Trophoblast cell (in vitro differentiated cells and primary cell): Measurements from ENCODE around the gene BMP10.

Experiments used
- DNase-seq, 2 donors: peaks; one replicate each; pipeline ENCODE4 v3.0.0-alpha.2; 2016
- H2AFZ ChIP-seq: 2 replicates; pipeline ENCODE4 v1.6.1; 2013; ENCODE audit warnings: low read length, moderate library complexity, mild to moderate bottlenecking; ENCODE audit not compliant: insufficient read depth, poor library complexity
- H2AK5ac ChIP-seq: 2 replicates; pipeline ENCODE4 v1.6.1; 2013; ENCODE audit warnings: mild to moderate bottlenecking, low read length
- H2BK120ac ChIP-seq: 2 replicates; pipeline ENCODE4 v1.6.1; 2013; ENCODE audit warnings: low read length, mild to moderate bottlenecking, moderate library complexity; ENCODE audit not compliant: insufficient read depth, poor library complexity
- H2BK12ac ChIP-seq: 2 replicates; pipeline ENCODE4 v1.6.1; 2013; ENCODE audit warnings: mild to moderate bottlenecking, low read length, moderate library complexity
- H2BK5ac ChIP-seq: 2 replicates; pipeline ENCODE4 v1.6.1; 2013; ENCODE audit warnings: low read length, low read depth, moderate library complexity, mild to moderate bottlenecking; ENCODE audit not compliant: poor library complexity
- H3K14ac ChIP-seq: 2 replicates; pipeline ENCODE4 v1.6.1; 2013; ENCODE audit warnings: mild to moderate bottlenecking, low read length
- H3K18ac ChIP-seq: 2 replicates; pipeline ENCODE4 v1.6.1; 2013; ENCODE audit warnings: mild to moderate bottlenecking, low read length
- H3K23ac ChIP-seq: 2 replicates; pipeline ENCODE4 v1.6.1; 2013; ENCODE audit warnings: low read length
- H3K27ac ChIP-seq: 2 replicates; pipeline ENCODE4 v1.5.1; 2013; ENCODE audit warnings: low read depth, mild to moderate bottlenecking, inconsistent platforms, low read length, moderate library complexity
- H3K27me3 ChIP-seq: 2 replicates; pipeline ENCODE4 v1.6.1; 2013; ENCODE audit warnings: inconsistent platforms, mild to moderate bottlenecking, low read length, moderate library complexity; ENCODE audit not compliant: insufficient read depth
- H3K36me3 ChIP-seq, 2 experiments: 1 replicate in 1 of 2; 2 replicates in 1 of 2; pipeline ENCODE4 v1.6.1; 2013; ENCODE audit warnings: low read length in 2 of 2, mild to moderate bottlenecking in 2 of 2, moderate library complexity in 1 of 2; ENCODE audit not compliant: insufficient read depth in 2 of 2, control insufficient read depth in 1 of 2
- H3K4ac ChIP-seq: 2 replicates; pipeline ENCODE4 v1.6.1; 2013; ENCODE audit warnings: low read depth, mild to moderate bottlenecking, low read length, moderate library complexity
- H3K4me1 ChIP-seq, 2 experiments: 1 replicate in 1 of 2; 2 replicates in 1 of 2; pipeline ENCODE4 v1.6.1; 2013; ENCODE audit warnings: low read length in 2 of 2, mild to moderate bottlenecking in 2 of 2, moderate library complexity in 1 of 2; ENCODE audit not compliant: insufficient read depth in 2 of 2, control insufficient read depth in 1 of 2
- H3K4me2 ChIP-seq: 2 replicates; pipeline ENCODE4 v1.6.1; 2013; ENCODE audit warnings: inconsistent platforms, mild to moderate bottlenecking, low read length, moderate library complexity
- H3K4me3 ChIP-seq: 2 replicates; pipeline ENCODE4 v1.5.1; 2013; ENCODE audit warnings: mild to moderate bottlenecking, low read depth, low read length, inconsistent platforms
- H3K79me1 ChIP-seq: one replicate; pipeline ENCODE4 v1.6.1; 2013; ENCODE audit warnings: low read length
- H3K79me2 ChIP-seq: 2 replicates; pipeline ENCODE4 v1.6.1; 2013; ENCODE audit warnings: low read length, mild to moderate bottlenecking; ENCODE audit not compliant: control insufficient read depth, insufficient read depth, poor library complexity
- H3K9ac ChIP-seq: 2 replicates; pipeline ENCODE4 v1.6.1; 2013; ENCODE audit warnings: mild to moderate bottlenecking, low read length
- H3K9me3 ChIP-seq: 2 replicates; pipeline ENCODE4 v1.6.1; 2013; ENCODE audit warnings: low read depth, mild to moderate bottlenecking, control low read depth, inconsistent platforms, low read length; ENCODE audit not compliant: insufficient read depth
- H4K12ac ChIP-seq: 2 replicates; pipeline ENCODE4 v1.6.1; 2013; ENCODE audit warnings: low read depth, mild to moderate bottlenecking, low read length, moderate library complexity
- H4K8ac ChIP-seq: 2 replicates; pipeline ENCODE4 v1.6.1; 2013; ENCODE audit warnings: low read depth, mild to moderate bottlenecking, low read length, moderate library complexity
- H4K91ac ChIP-seq: one replicate; pipeline ENCODE4 v1.6.1; 2013; ENCODE audit warnings: low read depth, mild to moderate bottlenecking, low read length, moderate library complexity
- WGBS: extraction: QIAGEN DNeasy Blood & Tissue Kit; methylation state at CpG from one replicate; pipeline ENCODE4 v1.1.7; 2013; ENCODE audit warnings: missing lambda C conversion rate; ENCODE audit not compliant: insufficient read length, insufficient coverage; ENCODE audit errors: extremely low coverage; 5-methylcytosine and 5-hydroxymethylcytosine counted together

BMP10 gene

DNA sequence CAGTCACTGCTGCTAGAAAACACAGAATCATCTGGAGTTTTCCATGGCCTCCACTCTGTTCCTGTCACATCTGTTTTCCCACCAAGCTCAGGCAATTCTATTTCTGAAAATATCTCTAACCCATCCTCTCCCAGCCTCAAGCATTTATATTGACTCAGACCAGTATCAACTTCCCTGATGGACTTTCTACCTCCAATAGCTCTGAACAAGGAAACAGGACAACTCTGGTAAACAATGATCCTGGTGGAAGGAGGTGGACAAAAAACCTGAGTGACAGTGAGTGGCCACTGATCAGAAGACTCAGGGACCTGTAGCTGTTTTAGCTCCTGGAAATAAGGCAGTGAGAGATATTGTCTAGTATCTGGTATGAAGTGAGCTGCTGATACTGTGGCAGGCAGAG is 23.4 kb downstream of the BMP10 start:
- H2BK120ac ChIP-seq = no peak overlapping the region
- H2BK12ac ChIP-seq = no peak overlapping the region
- no peaks in the 10 kb centered on the region for H3K79me2 ChIP-seq
- no peaks in the 10 kb centered on the region for H3K79me1 ChIP-seq
- H3K36me3 ChIP-seq = no peaks in the 10 kb centered on the region
- no peaks in the 10 kb centered on the region for H3K27me3 ChIP-seq
- H3K27ac ChIP-seq = no peak overlapping the region
- H3K4ac ChIP-seq = no peak overlapping the region
- no peak overlapping the region for H3K18ac ChIP-seq
- H2AFZ ChIP-seq = no peak overlapping the region
- no peak overlapping the region for H2AK5ac ChIP-seq
- H3K23ac ChIP-seq = no peak overlapping the region
- H3K4me3 ChIP-seq = no peak overlapping the region
- H3K9ac ChIP-seq = no peak overlapping the region
- no peaks in the 10 kb centered on the region for H3K9me3 ChIP-seq
- H3K4me2 ChIP-seq = no peak overlapping the region
- H4K12ac ChIP-seq = no peak overlapping the region
- H4K91ac ChIP-seq = no peak overlapping the region
- no peak overlapping the region for H4K8ac ChIP-seq
- H3K14ac ChIP-seq = no peak overlapping the region
- no peak for DNase-seq
- H3K4me1 ChIP-seq = no peaks in the 10 kb centered on the region
- H2BK5ac ChIP-seq = no peak overlapping the region

DNA sequence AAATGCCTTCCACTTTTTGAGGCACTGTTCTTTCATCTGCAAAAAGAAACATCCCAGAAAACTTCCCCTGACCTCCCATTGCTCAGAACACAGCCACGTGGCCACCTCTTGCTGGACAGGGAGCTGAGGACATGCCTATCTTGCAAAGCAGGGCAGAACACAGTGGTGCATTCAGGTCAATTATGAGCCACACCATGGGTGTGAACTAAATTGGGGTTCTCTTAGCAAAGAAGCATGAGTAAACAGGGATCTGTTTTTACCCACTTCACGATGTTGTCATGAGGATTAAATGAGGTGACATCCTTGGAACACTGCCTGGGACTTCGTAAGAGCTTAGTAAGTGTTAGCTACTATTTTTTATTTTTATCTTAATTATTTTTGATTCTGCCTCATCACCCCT is 25.1 kb downstream of the BMP10 start:
- Histone ChIP-seq H3K18ac (no peak overlapping the region), H4K91ac (no peak overlapping the region), H3K4me1 (no peaks in the 10 kb centered on the region), H3K4me2 (no peak overlapping the region), H3K79me2 (no peaks in the 10 kb centered on the region), H2AFZ (no peak overlapping the region), H3K27me3 (no peaks in the 10 kb centered on the region), H3K14ac (no peak overlapping the region), H3K36me3 (no peaks in the 10 kb centered on the region), H3K23ac (no peak overlapping the region), H4K12ac (no peak overlapping the region), H3K9ac (no peak overlapping the region), H3K9me3 (no peaks in the 10 kb centered on the region), H3K4me3 (no peak overlapping the region), H2BK12ac (no peak overlapping the region), H3K79me1 (no peaks in the 10 kb centered on the region), H3K4ac (no peak overlapping the region), H4K8ac (no peak overlapping the region), H2BK5ac (no peak overlapping the region), H3K27ac (no peak overlapping the region), H2BK120ac (no peak overlapping the region), H2AK5ac (no peak overlapping the region)
- DNase-seq = no peak
- no CpG with 5 or more reads among the region's 3 CpGs for WGBS

DNA sequence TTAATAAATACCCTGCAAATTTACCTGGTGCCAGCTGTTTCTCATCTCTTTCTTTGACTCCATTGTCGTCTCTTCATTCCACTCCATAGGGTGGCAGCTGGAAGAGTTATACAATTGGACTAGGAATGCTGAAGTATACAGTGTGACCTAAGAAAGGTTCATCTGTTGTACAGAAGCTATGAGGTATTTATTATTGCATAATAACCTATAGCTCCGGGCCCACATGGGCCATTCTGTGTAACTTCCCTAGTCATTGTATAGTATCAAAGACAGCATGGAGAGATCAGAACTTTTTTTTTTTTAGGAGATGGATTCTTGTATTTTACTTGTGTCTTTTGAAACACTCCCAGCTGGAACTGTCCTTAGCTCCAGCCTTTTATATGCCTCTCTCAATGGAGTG is 26.2 kb downstream of the BMP10 start:
- Histone ChIP-seq H3K36me3 (no peaks in the 10 kb centered on the region), H3K79me2 (no peaks in the 10 kb centered on the region), H4K91ac (no peak overlapping the region), H3K9ac (no peak overlapping the region), H2BK120ac (no peak overlapping the region), H3K4me1 (no peaks in the 10 kb centered on the region), H3K18ac (no peak overlapping the region), H3K4me3 (no peak overlapping the region), H4K12ac (no peak overlapping the region), H2AK5ac (no peak overlapping the region), H3K14ac (no peak overlapping the region), H2BK5ac (no peak overlapping the region), H3K4ac (no peak overlapping the region), H4K8ac (no peak overlapping the region), H3K23ac (no peak overlapping the region), H3K4me2 (no peak overlapping the region), H3K9me3 (no peaks in the 10 kb centered on the region), H3K79me1 (no peaks in the 10 kb centered on the region), H2AFZ (no peak overlapping the region), H3K27ac (no peak overlapping the region), H3K27me3 (no peaks in the 10 kb centered on the region), H2BK12ac (no peak overlapping the region)
- peak in 1 of 2 donors; percentile 44 for DNase-seq
- WGBS = no CpG with 5 or more reads among the region's 2 CpGs

DNA sequence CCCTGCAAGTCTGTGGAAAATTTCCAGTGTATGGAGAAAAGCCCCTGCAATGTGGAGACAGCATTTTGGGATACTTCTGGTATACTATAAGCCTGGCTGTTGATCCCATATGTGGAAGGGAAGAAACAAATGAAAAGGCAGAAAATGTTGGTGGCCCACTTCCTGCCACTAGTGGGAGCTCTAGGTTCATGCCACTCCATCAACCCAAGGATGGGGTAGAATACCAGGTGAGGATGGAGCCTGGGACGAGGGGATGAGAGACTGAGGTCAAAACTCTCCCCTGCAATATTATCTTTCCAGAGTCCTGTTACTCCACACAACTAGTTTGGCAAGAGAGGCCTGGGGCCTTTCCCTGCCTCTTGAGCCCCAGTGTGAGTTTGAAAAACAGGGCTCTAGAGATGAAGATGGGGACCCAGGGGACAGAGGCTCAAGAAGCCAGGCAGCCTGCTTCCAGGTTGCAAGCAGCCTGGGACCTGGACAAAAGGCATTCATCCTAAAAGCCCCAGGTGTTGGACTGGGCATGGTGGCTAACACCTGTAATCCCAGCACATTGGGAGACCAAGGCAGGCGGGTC is 31.9 kb downstream of the BMP10 start:
- H4K91ac ChIP-seq = no peak overlapping the region
- H4K8ac ChIP-seq = no peak overlapping the region
- H4K12ac ChIP-seq = no peak overlapping the region
- H3K4me3 ChIP-seq = no peak overlapping the region
- no peak overlapping the region for H3K23ac ChIP-seq
- no peak overlapping the region for H3K4me2 ChIP-seq
- no peak overlapping the region for H3K27ac ChIP-seq
- no peaks in the 10 kb centered on the region for H3K36me3 ChIP-seq
- H3K4ac ChIP-seq = no peak overlapping the region
- H3K18ac ChIP-seq = no peak overlapping the region
- WGBS = no CpG with 5 or more reads among the region's 2 CpGs
- H2BK5ac ChIP-seq = no peak overlapping the region
- H2BK120ac ChIP-seq = no peak overlapping the region
- H3K14ac ChIP-seq = no peak overlapping the region
- H3K79me1 ChIP-seq = no peaks in the 10 kb centered on the region
- H3K4me1 ChIP-seq = no peaks in the 10 kb centered on the region
- H3K79me2 ChIP-seq = no peaks in the 10 kb centered on the region
- H3K9ac ChIP-seq = no peak overlapping the region
- DNase-seq = peak in 1 of 2 donors; percentile 72
- H2AK5ac ChIP-seq = no peak overlapping the region
- peaks cover 6% of the 10 kb centered on the region for H3K9me3 ChIP-seq
- no peak overlapping the region for H2AFZ ChIP-seq
- no peak overlapping the region for H2BK12ac ChIP-seq
- H3K27me3 ChIP-seq = no peaks in the 10 kb centered on the region
